Ovary (tissue), 3 donors: ENCODE results near the gene ZNF76.

ENCODE experiments used
- CTCF ChIP-seq, 3 donors: fragments of 450-650 bp in 2 of 3; fragments of 200-600 bp in 1 of 3; IDR thresholded peaks; one replicate each; pipeline versions ENCODE4 v1.5.1 to v1.8.0; 2016 to 2022; ENCODE audit warnings: antibody characterized with exemption in 3 of 3, mild to moderate bottlenecking in 1 of 3
- EP300 ChIP-seq: sonication (generic); formaldehyde crosslinking; IDR thresholded peaks from one replicate; pipeline ENCODE4 v1.6.1; 2017; ENCODE audit warnings: antibody characterized with exemption
- POLR2A ChIP-seq: fragments of 450-650 bp; IDR thresholded peaks from one replicate; pipeline ENCODE4 v1.6.1; 2017; ENCODE audit warnings: antibody characterized with exemption, mild to moderate bottlenecking, moderate library complexity
- donor health status: DM: no; HTN: no; CAD: no.

- TF ChIP-seq EP300: no peak
- no peak for TF ChIP-seq CTCF (IDR thresholded peaks at IDR 0.05)
- TF ChIP-seq POLR2A: no peak
Measured at GRCh38 chr6:35244551-35244950, 15.0 kb upstream of the ZNF76 start.
